Ammon's horn (tissue), 1 donor: Measurements from ENCODE around the gene CCSER2.
"Not testable (repeated sequence)": the region's sequence is repeated elsewhere in the genome, so short reads cannot be mapped to it uniquely, and the experiment has no call there.

Source experiments
- DNase-seq: peaks from one replicate; pipeline ENCODE4 v3.0.0-alpha.2; 2016; ENCODE audit warnings: low spot score

The CCSER2 gene

DNA sequence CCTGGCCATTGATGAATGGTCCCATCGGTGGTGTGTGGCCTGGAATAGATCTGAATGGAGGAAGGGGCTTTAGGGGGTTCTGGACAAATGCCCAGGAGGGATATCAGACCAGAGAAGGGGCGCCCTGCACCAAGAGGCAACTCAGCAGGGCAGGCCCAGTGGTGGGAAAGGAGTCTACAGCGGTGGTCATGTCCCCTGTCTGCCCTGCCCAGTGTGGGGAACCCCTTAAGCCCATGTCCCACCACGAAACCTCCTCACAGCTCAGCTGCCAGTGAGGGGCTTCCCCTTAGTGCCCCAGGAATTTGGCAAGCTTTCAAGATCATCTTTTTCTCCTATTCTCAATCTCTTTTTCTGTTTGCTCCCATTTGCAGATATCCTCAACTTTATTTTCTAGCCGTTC, 14.1 kb upstream of the CCSER2 start:
- DNase-seq, result no peak

DNA sequence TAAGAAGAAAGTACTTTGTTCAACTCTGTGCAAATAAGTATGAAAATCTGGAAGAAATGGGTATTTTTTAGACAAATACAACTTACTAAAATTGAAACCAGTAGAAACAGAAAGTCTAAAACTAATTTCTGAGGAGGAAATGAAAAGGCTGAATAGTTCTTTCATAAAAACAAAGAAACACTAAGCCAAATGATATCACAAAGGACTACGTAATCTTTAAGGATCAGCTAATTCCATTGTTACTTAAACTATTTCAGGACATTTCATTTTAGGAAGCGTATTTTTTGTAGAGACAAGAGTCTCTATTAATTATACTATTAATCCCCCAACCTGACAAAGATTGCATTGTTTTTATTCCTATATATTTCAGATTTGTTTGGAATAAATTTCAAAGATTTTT, 11.2 kb upstream of the CCSER2 start:
- DNase-seq, result no peak

DNA sequence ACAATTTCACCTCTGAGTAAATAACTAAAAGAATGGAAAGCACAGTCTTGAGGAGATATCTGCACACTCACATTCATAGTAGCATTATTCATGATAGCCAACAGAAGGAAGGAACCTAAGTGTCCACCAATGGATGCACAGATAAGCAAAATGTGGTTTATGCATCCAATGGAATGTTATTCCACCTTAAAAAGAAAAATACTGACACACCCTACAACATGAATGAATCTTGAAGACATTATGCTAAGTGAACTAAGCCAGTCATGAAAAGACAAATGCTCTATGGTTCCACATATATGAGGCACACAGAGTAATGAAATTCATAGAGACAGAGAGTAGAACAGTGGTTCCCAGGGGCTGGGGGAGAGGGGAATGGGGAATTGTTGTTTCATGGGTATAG, 6.5 kb upstream of the CCSER2 start:
- DNase-seq, result no peak

DNA sequence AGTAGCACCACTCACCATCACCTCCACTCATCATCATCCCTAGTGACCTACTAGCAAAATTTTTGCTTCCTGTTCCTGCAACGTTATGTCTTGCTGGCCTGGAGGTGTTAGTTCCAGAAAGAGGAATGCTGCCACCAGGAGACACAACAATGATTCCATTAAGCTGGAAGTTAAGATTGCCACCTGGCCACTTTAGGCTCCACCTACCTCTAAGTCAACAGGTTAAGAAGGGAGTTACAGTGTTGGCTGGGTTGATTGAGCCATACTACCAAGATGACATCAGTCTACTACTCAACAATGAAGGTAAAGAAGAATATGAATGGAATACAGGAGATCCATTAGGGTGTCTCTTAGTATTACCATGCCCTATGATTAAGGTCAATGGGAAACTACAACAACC, 4.8 kb upstream of the CCSER2 start:
- not testable (repeated sequence) for DNase-seq

DNA sequence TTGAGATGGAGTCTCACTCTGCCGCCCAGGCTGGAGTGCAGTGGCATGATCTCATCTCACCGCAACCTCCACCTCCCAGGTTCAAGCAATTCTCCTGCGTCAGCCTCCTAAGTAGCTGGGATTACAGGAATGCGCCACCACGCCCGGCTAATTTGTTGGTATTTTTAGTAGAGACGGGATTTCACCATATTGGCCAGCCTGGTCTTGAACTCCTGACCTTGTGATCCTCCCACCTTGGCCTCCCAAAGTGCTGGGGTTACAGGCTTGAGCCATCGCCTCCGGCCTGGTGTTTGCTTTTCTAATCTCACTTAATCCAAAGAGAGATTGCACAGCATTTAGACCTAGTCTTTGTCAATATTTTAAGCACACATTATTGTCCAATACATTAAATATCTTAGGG, 1.4 kb upstream of the CCSER2 start:
- not testable (repeated sequence) for DNase-seq

DNA sequence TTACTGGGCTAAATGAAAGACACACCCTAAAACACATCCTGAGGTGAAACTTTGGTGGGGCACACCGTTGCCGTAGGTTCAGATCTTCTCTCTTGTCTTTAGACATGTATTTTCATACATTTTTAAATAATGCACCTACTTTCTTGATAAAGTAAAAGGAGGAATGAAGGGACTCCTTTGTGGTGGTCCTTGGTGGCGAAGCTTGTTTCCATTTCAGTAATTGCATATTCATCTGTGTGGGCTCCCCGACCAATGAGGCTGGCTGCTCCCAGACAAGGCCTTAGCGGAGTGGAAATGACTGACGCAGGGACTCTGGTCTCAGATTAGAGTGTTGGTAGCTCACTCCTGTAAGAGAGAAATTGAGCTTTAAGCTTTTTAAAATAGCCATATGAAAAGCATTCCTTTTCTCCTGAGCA, 815 bp downstream of the CCSER2 start:
- DNase-seq, result peak; percentile 16

DNA sequence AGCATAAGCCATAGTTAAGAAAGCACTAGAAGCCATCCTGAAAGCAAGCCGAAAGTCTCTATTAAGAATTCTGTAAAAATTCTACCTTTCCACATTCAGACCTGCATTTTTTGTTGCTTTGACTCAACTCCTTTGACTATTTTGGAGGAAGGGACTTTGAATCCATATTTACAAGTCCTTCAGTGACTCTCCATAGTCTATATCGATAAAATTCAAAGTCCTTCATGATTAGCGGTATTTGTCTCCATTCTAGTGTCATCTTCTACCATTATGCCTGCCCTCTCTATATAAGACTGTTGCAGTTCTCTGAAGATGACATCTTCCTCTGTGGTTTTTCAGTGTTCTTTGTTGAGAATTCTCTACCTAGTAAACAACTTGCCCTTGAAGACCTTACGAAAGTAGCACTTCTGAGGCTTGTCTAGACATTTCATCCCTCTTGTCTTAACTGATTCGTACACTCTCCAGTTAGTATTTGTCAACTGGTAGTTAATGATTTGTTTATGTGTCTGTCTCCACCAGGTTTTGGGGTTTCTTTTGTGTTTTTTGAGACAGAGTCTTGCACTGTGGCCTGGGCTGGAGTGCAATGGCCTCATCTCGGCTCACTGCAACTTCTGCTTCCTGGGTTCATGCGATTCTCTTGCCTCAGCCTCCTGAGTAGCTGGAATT, 1.7 kb downstream of the CCSER2 start:
- DNase-seq, result no peak

DNA sequence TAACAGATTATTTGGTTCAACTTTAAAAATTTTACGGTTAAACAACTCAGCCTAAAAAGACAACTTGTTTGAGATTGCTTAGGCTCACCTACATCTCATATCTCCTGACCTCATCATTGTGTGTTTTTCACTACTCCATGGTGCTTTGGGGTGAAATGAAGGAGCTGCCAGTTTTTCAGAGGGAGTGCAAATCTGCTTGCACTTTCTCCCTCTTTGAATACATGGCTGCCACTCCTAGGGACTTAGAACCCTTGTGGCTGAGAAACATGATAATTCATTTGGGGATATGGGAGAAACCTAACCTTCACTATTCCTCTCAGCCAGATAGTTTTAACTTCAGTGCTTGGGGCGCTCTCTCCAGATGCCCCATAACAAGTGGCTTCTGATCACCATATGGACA, 2.7 kb downstream of the CCSER2 start:
- no peak for DNase-seq

DNA sequence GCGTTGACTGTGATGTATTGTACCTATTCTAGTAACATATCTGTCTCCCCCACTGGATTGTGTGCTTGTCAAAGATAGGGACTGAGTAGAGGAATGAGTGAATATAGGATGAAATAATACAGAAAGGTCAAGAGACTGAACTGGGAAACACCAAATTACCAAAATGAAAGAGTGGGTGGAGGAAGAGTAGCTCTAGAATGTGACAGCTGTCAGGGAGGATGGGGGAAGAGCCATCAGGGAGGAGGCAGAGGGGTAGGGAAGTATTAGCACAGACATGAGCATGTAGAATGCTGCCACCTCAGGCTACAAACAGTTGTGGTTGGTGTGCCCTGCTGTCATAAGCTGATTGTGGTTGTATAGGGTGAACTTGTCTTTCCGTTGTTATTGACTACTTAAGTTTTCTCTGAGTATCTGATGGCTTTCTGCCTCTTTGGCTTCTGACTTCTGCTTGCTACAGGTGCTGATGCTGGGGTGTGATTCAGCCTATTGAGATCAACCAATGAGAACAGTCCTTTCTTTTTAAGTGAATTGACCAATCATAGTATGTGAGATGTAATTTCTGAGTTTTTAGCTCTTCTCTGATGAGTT, 5.6 kb downstream of the CCSER2 start:
- peak; percentile 15 for DNase-seq

DNA sequence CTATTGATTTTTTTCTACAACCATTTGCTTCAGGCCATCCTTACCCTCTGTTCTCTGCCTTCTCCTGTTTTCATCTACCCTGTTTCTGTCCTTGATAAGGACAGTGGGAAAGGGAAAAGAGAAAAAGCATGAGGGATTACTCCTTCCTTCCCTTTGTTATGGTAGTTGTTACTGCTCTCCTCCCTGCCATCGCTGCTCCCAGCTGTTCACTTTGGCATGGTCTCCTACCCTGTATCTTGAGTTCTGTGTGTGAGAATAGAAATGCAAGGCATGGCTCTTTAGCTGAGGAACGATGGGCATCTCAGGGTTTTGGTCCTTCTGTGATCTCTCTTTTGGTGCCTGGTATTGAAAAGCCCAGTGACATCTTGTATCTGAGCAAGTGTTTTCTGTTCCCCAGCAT, 6.4 kb downstream of the CCSER2 start:
- DNase-seq, result no peak

DNA sequence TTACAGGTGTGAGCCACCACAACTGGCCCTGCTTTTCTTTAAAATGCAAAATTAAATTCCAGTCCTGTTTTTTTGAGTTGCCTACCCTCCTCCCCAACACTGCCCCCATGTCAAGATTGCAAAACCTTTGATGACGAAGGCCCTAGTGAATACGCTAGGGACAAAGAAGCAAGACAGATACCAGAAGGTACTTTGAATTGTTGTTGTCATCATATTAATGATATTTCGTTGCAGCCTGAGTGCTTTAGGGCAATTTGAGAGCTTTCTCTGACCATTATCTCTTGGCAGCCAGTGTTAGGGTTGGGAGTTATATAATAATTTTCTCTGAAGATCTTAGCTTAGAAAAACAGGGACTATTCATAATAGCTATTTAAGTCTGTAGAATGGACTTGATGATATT, 7.1 kb downstream of the CCSER2 start:
- DNase-seq, result no peak

DNA sequence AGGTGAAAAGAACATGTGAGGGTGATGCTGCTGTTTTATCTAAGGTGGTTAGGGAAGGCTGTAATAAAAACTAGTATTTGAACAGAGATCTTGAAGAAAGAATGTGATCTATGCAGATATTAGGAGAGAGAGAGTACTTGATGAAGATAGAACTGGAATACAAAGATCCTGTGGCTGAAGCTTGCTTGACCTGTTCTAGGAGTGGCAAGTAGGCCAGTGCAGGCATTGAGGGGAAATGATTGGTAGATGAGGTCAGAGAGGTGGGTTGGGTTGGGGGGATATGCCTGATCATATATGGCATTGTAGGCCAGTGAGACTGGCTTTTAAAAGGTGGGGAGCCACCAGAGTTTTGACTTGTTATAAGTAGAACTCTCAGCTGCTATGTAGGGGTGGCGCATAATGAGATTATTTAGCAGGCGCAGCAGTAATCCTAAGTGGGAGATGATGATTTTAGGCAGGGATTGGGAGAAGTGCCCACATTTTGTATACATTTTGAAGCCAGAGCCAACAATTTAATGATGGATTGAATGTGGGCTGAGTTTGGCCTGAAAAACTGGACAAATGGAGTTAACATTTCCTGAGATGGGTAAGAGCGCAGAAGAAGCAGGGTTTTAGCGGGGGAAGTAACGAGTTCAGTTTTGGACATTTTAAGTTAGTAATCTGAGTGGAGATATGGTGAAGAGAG, 8.2 kb downstream of the CCSER2 start:
- DNase-seq, result no peak

DNA sequence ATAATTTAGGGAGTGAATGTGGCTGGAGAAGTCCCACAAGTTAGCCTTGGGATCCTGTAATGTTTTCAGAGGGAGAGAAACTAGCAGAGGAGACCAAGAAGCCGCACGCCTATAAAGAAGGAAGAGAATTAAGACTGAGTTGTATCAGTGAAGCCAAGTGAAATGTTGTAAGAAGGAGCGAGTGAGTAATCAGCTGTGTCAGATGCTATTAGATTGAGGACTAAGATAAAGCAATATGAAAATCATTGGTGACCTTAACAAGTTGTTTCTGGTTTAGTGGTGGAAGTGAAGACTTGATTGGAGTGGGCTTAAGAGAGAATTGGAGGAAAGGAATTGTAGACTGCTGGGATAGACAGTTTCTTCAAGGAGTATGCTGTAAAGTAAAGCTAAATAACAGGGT, 8.8 kb downstream of the CCSER2 start:
- DNase-seq, result no peak

DNA sequence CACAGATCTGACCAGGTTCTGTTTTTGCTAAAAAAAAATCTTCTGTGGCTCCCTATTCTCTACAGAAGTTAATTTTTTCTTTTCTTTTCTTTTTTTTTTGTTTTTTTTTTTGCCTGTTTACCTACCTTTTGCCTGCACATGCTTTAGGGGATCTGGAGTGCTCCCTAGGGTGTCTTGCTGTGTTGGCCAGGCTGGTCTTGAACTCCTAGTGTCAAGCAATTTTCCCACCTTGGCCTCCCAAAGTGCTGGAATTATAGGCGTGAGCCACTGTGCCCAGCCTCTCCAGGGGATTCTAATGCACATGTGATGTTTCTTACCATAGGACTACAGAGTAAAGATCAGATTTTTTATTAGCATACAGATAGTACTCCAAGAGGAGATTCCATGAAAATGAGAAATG, 10.6 kb downstream of the CCSER2 start:
- no peak for DNase-seq

DNA sequence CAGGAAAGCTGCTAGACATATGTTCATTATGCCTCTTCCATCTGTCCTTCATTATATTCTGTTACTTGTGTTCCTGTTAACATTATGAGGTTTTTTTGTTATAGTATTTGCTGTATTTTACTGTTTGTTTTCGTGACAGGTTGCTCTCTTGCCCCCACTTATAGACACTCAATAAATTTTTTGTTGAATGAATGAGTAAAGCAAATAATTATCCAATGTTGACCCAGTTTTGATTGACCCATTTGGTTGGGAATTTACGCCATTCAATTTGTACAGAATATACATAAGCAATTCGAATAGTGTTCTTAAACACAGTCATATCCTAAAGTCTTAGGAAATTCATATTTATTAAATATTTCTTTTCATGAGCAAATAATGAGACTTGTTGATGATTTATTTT, 11.8 kb downstream of the CCSER2 start:
- no peak for DNase-seq

DNA sequence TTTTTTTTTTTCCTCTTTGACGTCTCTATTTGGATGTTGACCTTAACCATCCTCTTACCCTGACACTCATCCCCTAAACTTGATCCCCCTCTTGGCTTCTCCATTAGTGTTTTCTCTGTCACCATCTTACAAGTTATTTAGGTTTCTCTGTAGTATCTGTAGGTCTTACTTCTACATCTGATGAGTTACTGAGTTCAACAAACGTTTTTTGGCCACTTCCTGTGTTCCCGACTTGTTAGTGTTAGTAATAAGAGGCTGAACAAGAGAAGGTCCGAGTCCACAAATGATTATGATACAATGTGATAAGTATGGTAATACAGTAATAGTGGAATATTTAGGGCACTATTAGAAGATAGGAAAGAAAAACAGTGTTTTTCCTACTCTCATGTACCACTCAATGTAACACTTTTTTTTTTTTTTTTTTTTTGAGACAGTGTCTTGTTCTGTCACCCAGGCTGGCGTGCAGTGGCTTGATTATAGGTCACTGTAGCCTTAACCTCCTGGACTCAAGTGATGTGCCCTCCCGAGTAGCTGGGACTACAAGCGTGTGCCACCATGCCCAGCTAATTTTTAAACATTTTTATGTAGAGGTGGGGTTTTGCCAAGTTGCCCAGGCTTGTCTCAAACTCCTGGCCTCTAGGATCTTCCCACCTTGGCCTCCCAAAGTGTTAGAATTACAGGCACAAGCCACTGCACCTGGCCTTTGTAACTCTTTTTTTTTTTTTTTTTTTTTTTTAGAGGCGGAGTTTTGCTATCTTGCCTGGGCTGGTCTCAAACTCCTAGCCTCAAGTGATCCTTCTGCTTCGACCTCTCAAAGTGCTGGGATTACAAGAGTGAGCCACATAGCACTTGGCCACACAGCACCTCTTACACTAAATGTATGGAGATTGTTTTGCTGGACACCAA, 12.5 kb downstream of the CCSER2 start:
- DNase-seq, result no peak

DNA sequence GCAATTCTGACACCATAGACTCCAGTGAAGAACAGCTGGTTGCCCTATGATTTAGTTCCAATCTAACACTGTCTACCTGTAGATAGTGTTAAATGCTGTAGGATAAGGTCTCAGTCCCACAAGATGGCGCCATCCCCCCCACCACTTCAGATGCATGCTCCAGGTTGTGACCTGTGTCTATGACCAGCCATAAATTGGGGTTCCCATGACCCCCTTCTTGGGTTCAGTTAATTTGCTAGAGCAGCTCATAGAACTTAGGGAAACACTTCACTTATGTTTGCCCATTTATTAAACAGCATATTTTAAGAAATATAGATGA, 13.1 kb downstream of the CCSER2 start:
- DNase-seq, result no peak

DNA sequence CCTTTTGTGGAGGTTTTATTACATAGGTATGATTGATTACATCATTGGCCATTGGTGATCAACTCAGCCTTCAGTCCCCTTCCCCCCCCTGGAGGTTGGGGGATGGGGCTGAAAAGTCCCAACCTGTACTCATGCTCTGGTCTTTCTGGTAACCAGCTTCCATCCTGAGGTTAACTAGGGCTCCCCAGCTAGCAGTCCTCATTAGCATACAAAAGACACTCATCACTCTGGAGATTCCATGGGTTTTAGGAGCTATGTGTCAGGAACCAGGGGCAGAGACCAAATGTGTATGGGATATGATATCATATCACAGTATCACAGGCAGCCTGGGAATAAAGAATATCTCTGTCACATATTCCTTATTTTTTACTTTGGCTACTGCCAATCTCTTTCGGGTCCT, 13.6 kb downstream of the CCSER2 start:
- DNase-seq, result no peak

DNA sequence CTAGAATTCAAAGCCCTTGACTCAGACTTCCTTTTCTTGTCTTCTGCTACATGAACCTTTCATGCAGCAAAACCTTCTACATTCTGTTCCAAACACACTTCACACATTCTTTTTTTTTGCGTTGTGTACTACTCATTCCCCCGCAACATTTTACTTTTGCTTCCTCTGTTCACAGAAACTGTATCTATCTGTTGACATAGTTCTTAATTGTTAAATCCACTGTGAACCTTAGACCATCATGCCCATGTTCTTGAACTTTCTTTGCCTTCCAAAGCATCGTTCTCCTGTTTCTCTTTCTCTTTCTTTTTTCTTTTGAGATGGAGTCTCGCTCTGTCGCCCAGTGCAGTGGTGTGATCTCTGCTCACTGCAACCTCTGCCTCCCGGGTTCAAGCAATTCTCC, 14.2 kb downstream of the CCSER2 start:
- no peak for DNase-seq

DNA sequence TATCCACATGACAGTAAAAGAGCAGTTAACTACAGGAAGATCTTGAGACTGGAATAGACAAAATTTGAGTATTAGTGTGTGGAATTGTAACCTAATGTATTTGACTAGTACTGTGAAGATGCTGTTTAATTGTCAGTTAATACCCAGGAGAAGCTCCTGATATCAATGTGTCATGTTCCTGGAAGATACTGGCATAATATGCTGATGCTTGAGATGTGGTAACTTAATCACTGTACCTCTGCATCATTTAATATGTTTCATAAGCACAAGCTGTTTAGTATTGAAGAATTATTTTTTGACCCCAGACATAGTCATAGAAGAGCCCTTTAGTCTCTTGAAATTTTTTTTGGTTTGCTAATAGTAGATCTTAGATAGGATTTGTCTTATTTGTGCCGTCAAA, 15.4 kb downstream of the CCSER2 start:
- no peak for DNase-seq

DNA sequence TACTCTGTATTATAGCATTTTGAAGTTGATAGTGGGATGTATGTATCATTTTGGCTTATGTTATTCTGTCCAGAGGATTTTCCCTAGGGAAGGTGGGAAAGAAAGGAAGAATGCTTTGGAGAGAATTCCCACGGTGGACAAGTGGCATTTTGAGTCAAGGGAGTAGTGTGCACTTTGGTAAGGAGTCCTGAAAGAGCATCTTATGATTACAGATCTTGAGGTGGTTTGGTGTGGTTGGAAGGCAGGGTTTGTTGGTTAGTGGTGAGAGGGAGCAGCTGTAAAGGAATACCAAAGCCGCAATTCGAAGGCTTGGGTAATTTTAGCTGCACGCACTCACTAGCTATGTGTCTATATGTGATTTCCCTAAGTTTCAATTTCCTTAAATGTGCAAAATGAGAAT, 16.1 kb downstream of the CCSER2 start:
- DNase-seq, result no peak

DNA sequence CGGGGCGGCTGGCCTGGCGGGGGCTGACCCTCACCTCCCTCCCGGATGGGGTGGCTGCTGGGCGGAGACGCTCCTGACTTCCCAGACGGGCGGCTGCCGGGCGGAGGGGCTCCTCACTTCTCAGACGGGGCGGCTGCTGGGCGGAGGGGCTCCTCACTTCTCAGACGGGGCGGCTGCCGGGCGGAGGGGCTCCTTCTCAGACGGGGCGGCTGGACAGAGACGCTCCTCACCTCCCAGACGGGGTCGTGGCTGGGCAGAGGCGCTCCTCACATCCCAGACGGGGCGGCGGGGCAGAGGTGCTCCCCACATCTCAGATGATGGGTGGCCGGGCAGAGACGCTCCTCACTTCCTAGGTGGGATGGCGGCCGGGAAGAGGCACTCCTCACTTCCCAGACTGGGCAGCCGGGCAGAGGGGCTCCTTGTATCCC, 19.2 kb downstream of the CCSER2 start:
- not testable (repeated sequence) for DNase-seq

DNA sequence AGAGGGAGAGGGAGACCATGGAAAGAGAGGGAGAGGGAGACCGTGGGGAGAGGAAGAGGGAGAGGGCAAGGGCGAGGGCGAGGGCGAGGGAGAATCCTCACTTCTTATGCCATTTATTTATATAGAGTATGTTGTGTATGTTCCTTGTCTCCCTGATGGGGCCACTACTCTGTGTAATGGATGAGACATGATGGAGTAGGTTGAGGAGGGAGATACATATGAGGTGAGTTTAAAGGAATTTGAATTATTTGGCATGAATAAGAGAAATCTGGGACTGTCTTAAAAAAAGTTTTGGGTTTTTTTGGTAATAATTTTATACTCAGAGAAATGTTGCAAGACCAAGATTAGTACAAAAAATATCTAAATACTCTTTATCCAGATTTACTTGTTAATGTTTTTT, 20.1 kb downstream of the CCSER2 start:
- no peak for DNase-seq
